GF-D8 (cell line): ENCODE measurements around the gene ZNF837.
"Not testable (repeated sequence)": the region's sequence is repeated elsewhere in the genome, so short reads cannot be mapped to it uniquely, and the experiment has no call there.

ENCODE experiments used
- DNase-seq: peaks from one replicate; lab custom pipeline; 2025; lab: John Stamatoyannopoulos, UW

Gene ZNF837

GRCh38 chr19:58350001-58350861 lies 30.6 kb downstream of the ZNF837 start:
- no peak for DNase-seq

- DNase-seq: no peak
Observed at GRCh38 chr19:58349590-58349989, 31.2 kb downstream of the ZNF837 start.

GRCh38 chr19:58348080-58348479 lies 32.8 kb downstream of the ZNF837 start:
- not testable (repeated sequence) for DNase-seq

GRCh38 chr19:58346961-58347929 lies 33.6 kb downstream of the ZNF837 start:
- DNase-seq: peak; percentile 34

- DNase-seq: no peak
Observed at GRCh38 chr19:58345558-58345957, 35.3 kb downstream of the ZNF837 start.

- no peak for DNase-seq
Observed at GRCh38 chr19:58338825-58339558, 41.8 kb downstream of the ZNF837 start.

GRCh38 chr19:58338336-58338735 lies 42.5 kb downstream of the ZNF837 start:
- DNase-seq: no peak

GRCh38 chr19:58336820-58337219 lies 44.0 kb downstream of the ZNF837 start:
- no peak for DNase-seq

- DNase-seq: no peak
Observed at GRCh38 chr19:58336216-58336615, 44.6 kb downstream of the ZNF837 start.

GRCh38 chr19:58335630-58336029 lies 45.2 kb downstream of the ZNF837 start:
- DNase-seq: no peak

- DNase-seq: no peak
Observed at GRCh38 chr19:58334691-58335249, 46.1 kb downstream of the ZNF837 start.

GRCh38 chr19:58332697-58333096 lies 48.1 kb downstream of the ZNF837 start:
- DNase-seq: no peak

- DNase-seq: no peak
Observed at GRCh38 chr19:58330458-58330857, 50.4 kb downstream of the ZNF837 start.

- peak; percentile 6 for DNase-seq
Observed at GRCh38 chr19:58328999-58329398, 51.8 kb downstream of the ZNF837 start.

- peak; percentile 75 for DNase-seq
Observed at GRCh38 chr19:58326914-58327726, 53.7 kb downstream of the ZNF837 start, which contains the start of gene ZSCAN22. Gene ZSCAN22 (plus strand): TSS chr19:58326994. CDS start chr19:58334803, 7,809 bp downstream.

GRCh38 chr19:58326501-58326913 lies 54.3 kb downstream of the ZNF837 start:
- no peak for DNase-seq

- DNase-seq: no peak
Observed at GRCh38 chr19:58325311-58326022, 55.4 kb downstream of the ZNF837 start.

- DNase-seq: no peak
Observed at GRCh38 chr19:58319241-58319640, 61.6 kb downstream of the ZNF837 start.

- DNase-seq: no peak
Observed at GRCh38 chr19:58318297-58318696, 62.5 kb downstream of the ZNF837 start.
